IMR-90 (cell line): ENCODE results near the gene CLOCK. TPM values are rescaled to one million over a fixed set of nuclear protein-coding genes. Genes with fewer than 3 reads are reported as not detected.

Source experiments
- ATAC-seq: fragments of 200-7000 bp; cut with Tn5 transposase; 2 replicates; pipeline ENCODE4 v1.9.1; 2020; ENCODE audit warnings: low read depth, mild to moderate bottlenecking, moderate library complexity
- BruUV-seq: library from RNA; stranded (reverse); fragments of 400-500 nt; replicated peaks from 2 replicates; lab custom pipeline; 2021; lab: Mats Ljungman, UMichigan
- CTCF ChIA-PET: fragments of 300-600 bp; formaldehyde crosslinking; extraction: SDS; loops from one replicate; lab custom pipeline; 2021; ENCODE audit warnings: antibody characterized with exemption; lab: Yijun Ruan, JAX
- POLR2A ChIA-PET: fragments of 300-600 bp; sonication (Branson Sonifier 250); formaldehyde crosslinking; loops from one replicate; lab custom pipeline; 2022; ENCODE audit warnings: antibody characterized with exemption; ENCODE audit not compliant: unreplicated experiment; lab: Charles Lee
- DNase-seq: peaks from one replicate; pipeline ENCODE4 v3.0.0; 2013
- H2AFZ ChIP-seq: replicated peaks from 2 replicates; pipeline ENCODE3; 2013; ENCODE audit warnings: low read length, mild to moderate bottlenecking; ENCODE audit not compliant: poor library complexity
- H2AK5ac ChIP-seq: 2 replicates; pipeline ENCODE4 v1.6.1; 2013; ENCODE audit warnings: low read depth, low read length, inconsistent platforms
- H2AK9ac ChIP-seq: replicated peaks from 2 replicates; pipeline ENCODE3; 2013; ENCODE audit warnings: mild to moderate bottlenecking, low read depth, low read length, moderate library complexity; ENCODE audit not compliant: poor library complexity
- H2BK120ac ChIP-seq: 2 replicates; pipeline ENCODE4 v1.6.1; 2013; ENCODE audit warnings: low read depth, low read length, inconsistent platforms
- H2BK15ac ChIP-seq: 3 replicates; pipeline ENCODE4 v1.6.1; 2013; ENCODE audit warnings: low read depth, low read length, inconsistent platforms
- H2BK20ac ChIP-seq: 2 replicates; pipeline ENCODE4 v1.6.1; 2013; ENCODE audit warnings: low read depth, mild to moderate bottlenecking, inconsistent platforms, low read length, moderate library complexity
- H2BK5ac ChIP-seq: 2 replicates; pipeline ENCODE4 v1.6.1; 2013; ENCODE audit warnings: mild to moderate bottlenecking, low read depth, low read length, inconsistent platforms; ENCODE audit not compliant: poor library complexity, severe bottlenecking
- H3K14ac ChIP-seq: replicated peaks from 2 replicates; pipeline ENCODE4 v1.6.1; 2013; ENCODE audit warnings: low read depth, low read length, inconsistent platforms
- H3K18ac ChIP-seq: 2 replicates; pipeline ENCODE4 v1.6.1; 2013; ENCODE audit warnings: low read depth, low read length, control low read depth
- H3K23ac ChIP-seq: 2 replicates; pipeline ENCODE4 v1.6.1; 2013; ENCODE audit warnings: low read depth, low read length, inconsistent platforms
- H3K27ac ChIP-seq: 2 replicates; pipeline ENCODE4 v1.5.1; 2013; ENCODE audit warnings: mild to moderate bottlenecking, control low read depth, low read length; ENCODE audit not compliant: insufficient read depth
- H3K27me3 ChIP-seq: 2 replicates; pipeline ENCODE4 v1.6.1; 2013; ENCODE audit warnings: low read length; ENCODE audit not compliant: control insufficient read depth, insufficient read depth
- H3K36me3 ChIP-seq: 2 replicates; pipeline ENCODE4 v1.6.1; 2013; ENCODE audit warnings: low read length, mixed read lengths; ENCODE audit not compliant: control insufficient read depth, insufficient read depth
- H3K4ac ChIP-seq: 2 replicates; pipeline ENCODE4 v1.6.1; 2013; ENCODE audit warnings: low read depth, low read length, inconsistent platforms
- H3K4me1 ChIP-seq: 2 replicates; pipeline ENCODE4 v1.6.1; 2013; ENCODE audit warnings: low read length, mixed read lengths; ENCODE audit not compliant: control insufficient read depth, insufficient read depth
- H3K4me2 ChIP-seq: 2 replicates; pipeline ENCODE4 v1.6.1; 2013; ENCODE audit warnings: low read depth, mild to moderate bottlenecking, control low read depth, low read length, moderate library complexity
- H3K4me3 ChIP-seq: 2 replicates; pipeline ENCODE4 v1.5.1; 2013; ENCODE audit warnings: low read depth, mild to moderate bottlenecking, control low read depth, low read length, moderate library complexity; ENCODE audit not compliant: insufficient read depth
- H3K56ac ChIP-seq: 2 replicates; pipeline ENCODE4 v1.6.1; 2013; ENCODE audit warnings: low read length, inconsistent platforms; ENCODE audit not compliant: insufficient read depth; ENCODE audit errors: extremely low read depth
- H3K79me1 ChIP-seq, 2 experiments: 2 replicates each; pipeline ENCODE4 v1.6.1; 2013; ENCODE audit warnings: low read length in 2 of 2, inconsistent platforms in 1 of 2, low read depth in 1 of 2
- H3K9ac ChIP-seq: 2 replicates; pipeline ENCODE4 v1.6.1; 2013; ENCODE audit warnings: low read depth, low read length, control low read depth
- H3K9me1 ChIP-seq: 2 replicates; pipeline ENCODE4 v1.6.1; 2013; ENCODE audit warnings: low read length, inconsistent platforms; ENCODE audit not compliant: insufficient read depth
- H3K9me3 ChIP-seq: 2 replicates; pipeline ENCODE4 v1.6.1; 2013; ENCODE audit warnings: low read length; ENCODE audit not compliant: control insufficient read depth, insufficient read depth
- H4K20me1 ChIP-seq: 2 replicates; pipeline ENCODE4 v1.6.1; 2013; ENCODE audit warnings: low read length, inconsistent platforms; ENCODE audit not compliant: insufficient read depth
- H4K5ac ChIP-seq: 2 replicates; pipeline ENCODE4 v1.6.1; 2013; ENCODE audit warnings: mild to moderate bottlenecking, low read depth, low read length, control low read depth
- H4K8ac ChIP-seq, 2 experiments: 2 replicates each; pipeline ENCODE4 v1.6.1; 2013; ENCODE audit warnings: low read depth in 2 of 2, low read length in 2 of 2, control low read depth in 1 of 2, inconsistent platforms in 1 of 2
- H4K91ac ChIP-seq: 2 replicates; pipeline ENCODE4 v1.6.1; 2013; ENCODE audit warnings: low read depth, low read length, inconsistent platforms; ENCODE audit not compliant: insufficient read depth
- BHLHE40 ChIP-seq: fragments of 150-350 bp; IDR thresholded peaks from 2 replicates; pipeline ENCODE4 v1.6.1; 2016; ENCODE audit warnings: mild to moderate bottlenecking, low read depth, low read length
- CEBPB ChIP-seq: IDR thresholded peaks from 2 replicates; pipeline ENCODE4 v1.6.1; 2012; ENCODE audit warnings: low read depth, low read length, improper control_type of control experiment
- CHD1 ChIP-seq: IDR thresholded peaks from 2 replicates; pipeline ENCODE4 v1.6.1; 2012; ENCODE audit warnings: low read depth, low read length, improper control_type of control experiment
- CTCF ChIP-seq: conservative IDR thresholded peaks from 2 replicates; pipeline ENCODE4 v1.5.1; 2012; ENCODE audit warnings: mild to moderate bottlenecking, low read depth, low read length, improper control_type of control experiment
- ELK1 ChIP-seq: fragments of 150-350 bp; IDR thresholded peaks from 2 replicates; pipeline ENCODE4 v1.6.1; 2016; ENCODE audit warnings: low read depth, mild to moderate bottlenecking, low read length, moderate library complexity, borderline replicate concordance
- FOS ChIP-seq: fragments of 150-350 bp; IDR thresholded peaks from 2 replicates; pipeline ENCODE4 v1.6.1; 2016; ENCODE audit warnings: low read depth, low read length
- SMC3 ChIP-seq: fragments of 150-350 bp; IDR thresholded peaks from 2 replicates; pipeline ENCODE4 v1.6.1; 2016; ENCODE audit warnings: low read depth, mild to moderate bottlenecking, antibody characterized with exemption, low read length, moderate library complexity
- USF2 ChIP-seq: fragments of 150-350 bp; IDR thresholded peaks from 2 replicates; pipeline ENCODE4 v1.6.1; 2017; ENCODE audit warnings: mild to moderate bottlenecking, antibody characterized with exemption, low read length, low read depth
- WGBS, 2 experiments: methylation state at CpG; one replicate each; pipeline versions ENCODE4 v1.1.5 to v1.1.7; 2013; ENCODE audit warnings: missing lambda C conversion rate in 2 of 2; ENCODE audit not compliant: insufficient read length in 1 of 2; ENCODE audit errors: extremely low coverage in 2 of 2; 5-methylcytosine and 5-hydroxymethylcytosine counted together
- dilution Hi-C: fragments of 300-500 bp; cut with HindIII; formaldehyde crosslinking; loops from one replicate; pipeline ENCODE4 v1.14.3; 2018; ENCODE audit warnings: low sequenced_read_pairs; ENCODE audit not compliant: unreplicated experiment
- in situ Hi-C: fragments of 300-500 bp; cut with MboI; formaldehyde crosslinking; loops from 3 replicates; pipeline ENCODE4 v1.14.3; 2019; ENCODE audit warnings: low sequenced_read_pairs, inconsistent platforms, mixed read lengths
- intact Hi-C: fragments of 100-400 bp; cut with micrococcal nuclease; formaldehyde crosslinking; loops from 2 replicates; pipeline ENCODE4 v1.10.0; 2022
- polyA plus RNA-seq, 3 experiments: library from polyadenylated mRNA; depleted of rRNA; stranded (reverse); fragments of >200 nt; gene quantifications; 2 replicates each; pipeline ENCODE4 v1.2.3, GENCODE V29; 2012; ENCODE audit warnings: low replicate concordance in 1 of 3
- total RNA-seq: library from RNA; depleted of rRNA; stranded (reverse); fragments of >200 nt; gene quantifications from 2 replicates; pipeline ENCODE4 v1.2.3, GENCODE V29; 2012

The CLOCK gene
- total and polyA plus RNA-seq, 2 of the 4 experiments (the other 2 are of a cell fraction) = 7.3 to 53.4 TPM

GRCh38 chr4:55445921-55446577 lies 100.7 kb downstream of the CLOCK start:
- Histone ChIP-seq H3K14ac (peak overlapping the region; percentile 66; the same call in 1 of the 2 replicates), H4K8ac (peak overlapping the region in 1 of 2 experiments; percentile 41; a peak in 2 of 4 replicates), H2BK20ac (no peak overlapping the region; the same call in 1 of the 2 replicates), H3K4me3 (no peak overlapping the region), H3K27ac (peak overlapping the region; percentile 35), H4K5ac (peak overlapping the region; percentile 44; the same call in 1 of the 2 replicates), H4K91ac (0 out of 2 replicates have a peak overlapping the region, but pooled peaks have one; percentile 74), H3K4ac (no peak overlapping the region; the same call in 1 of the 2 replicates), H3K9ac (no peak overlapping the region), H3K36me3 (peaks cover 14% of the 10 kb centered on the region), H3K4me1 (peaks cover 9% of the 10 kb centered on the region), H3K23ac (no peak overlapping the region), H3K9me3 (no peaks in the 10 kb centered on the region), H3K9me1 (peaks cover 2% of the 10 kb centered on the region; the same call in 1 of the 2 replicates), H3K56ac (no peak overlapping the region), H4K20me1 (no peaks in the 10 kb centered on the region), H2AK5ac (no peak overlapping the region), H3K27me3 (no peaks in the 10 kb centered on the region), H2AFZ (no peak overlapping the region), H3K79me1 (peaks cover 3 to 7% of the 10 kb centered on the region in 2 experiments; a peak in 2 of 4 replicates), H2AK9ac (no peak overlapping the region), H3K4me2 (no peak overlapping the region), H2BK120ac (peak overlapping the region; percentile 88), H3K18ac (peak overlapping the region; percentile 46; the same call in 1 of the 2 replicates), H2BK15ac (0 out of 3 replicates have a peak overlapping the region, but pooled peaks have one; percentile 56), H2BK5ac (peak overlapping the region; percentile 69)
- no TSS peak for BruUV-seq
- TF ChIP-seq ELK1 (no peak), BHLHE40 (no peak), SMC3 (no peak), FOS (no peak), CEBPB (peak; percentile 21; the same call in 1 of the 2 replicates), CHD1 (no peak), CTCF (no peak), USF2 (no peak)
- ChIA-PET POLR2A (interaction anchor here (0.6 kb wide), 1 partner anchor 99 kb away, joined by 3 read pairs; no protein-coding TSS in a partner anchor), CTCF (interaction anchor here (0.6 to 1.5 kb wide), 8 partner anchors 9 to 1017 kb away, joined by 3 to 4 read pairs (median 3); no protein-coding TSS in a partner anchor)
- no CpG with 5 or more reads among the region's 2 CpGs for WGBS, 2 experiments
- in situ Hi-C loops (loop anchor here (5.0 kb wide), 1 partner anchor 101 kb away; the partner anchor contains the start of gene CLOCK), dilution Hi-C loops (no loop called here), intact Hi-C loops (loop anchor here (2.0 to 10.0 kb wide), 4 partner anchors 101 to 421 kb away; partner anchors contain the start of gene CLOCK)
- DNase-seq (peak; percentile 89), ATAC-seq (peak; percentile 65)
